Endodermal cell (in vitro differentiated cells): ENCODE measurements around the gene COG5. TPM values are rescaled to one million over a fixed set of nuclear protein-coding genes. Genes with fewer than 3 reads are reported as not detected.

ENCODE experiments used
- DNase-seq: peaks from one replicate; pipeline ENCODE4 v3.0.0-alpha.2; 2017
- H3K27ac ChIP-seq: 2 replicates; pipeline ENCODE4 v1.5.1; 2013; ENCODE audit warnings: mild to moderate bottlenecking, low read depth, low read length, moderate library complexity
- H3K27me3 ChIP-seq: 2 replicates; pipeline ENCODE4 v1.6.1; 2013; ENCODE audit warnings: mild to moderate bottlenecking, low read length, moderate library complexity; ENCODE audit not compliant: insufficient read depth, control insufficient read depth, poor library complexity, severe bottlenecking
- H3K36me3 ChIP-seq: 2 replicates; pipeline ENCODE4 v1.7.0; 2013; ENCODE audit warnings: mild to moderate bottlenecking, low read length, moderate library complexity; ENCODE audit not compliant: control insufficient read depth, insufficient read depth
- H3K4me1 ChIP-seq: one replicate; pipeline ENCODE4 v1.7.0; 2013; ENCODE audit warnings: low read length; ENCODE audit not compliant: control insufficient read depth, insufficient read depth
- H3K4me3 ChIP-seq: 2 replicates; pipeline ENCODE4 v1.5.1; 2013; ENCODE audit warnings: mild to moderate bottlenecking, low read length, moderate library complexity
- H3K9ac ChIP-seq: 2 replicates; pipeline ENCODE4 v1.6.1; 2013; ENCODE audit warnings: mild to moderate bottlenecking, low read length, moderate library complexity; ENCODE audit not compliant: poor library complexity, severe bottlenecking; ENCODE audit errors: extremely low read depth
- H3K9me3 ChIP-seq: 2 replicates; pipeline ENCODE4 v1.6.1; 2013; ENCODE audit warnings: mild to moderate bottlenecking, low read length, moderate library complexity; ENCODE audit not compliant: control insufficient read depth
- H3K27ac Mint-ChIP-seq: 2 replicates; pipeline ENCODE4 v1.8.0; 2020; ENCODE audit warnings: mixed read lengths
- H3K27me3 Mint-ChIP-seq: 2 replicates; pipeline ENCODE4 v1.8.0; 2021; ENCODE audit warnings: mild to moderate bottlenecking, mixed read lengths; ENCODE audit not compliant: insufficient read depth
- H3K36me3 Mint-ChIP-seq: 2 replicates; pipeline ENCODE4 v1.8.0; 2020; ENCODE audit warnings: low read depth, mixed read lengths
- H3K4me1 Mint-ChIP-seq: 2 replicates; pipeline ENCODE4 v1.8.0; 2020; ENCODE audit warnings: mixed read lengths
- H3K4me3 Mint-ChIP-seq: 2 replicates; pipeline ENCODE4 v1.8.0; 2020; ENCODE audit warnings: mild to moderate bottlenecking, moderate library complexity, mixed read lengths
- H3K9me3 Mint-ChIP-seq: 2 replicates; pipeline ENCODE4 v1.8.0; 2020; ENCODE audit warnings: mild to moderate bottlenecking, mixed read lengths
- whole genome bisulfite sequencing, 2 experiments: methylation state at CpG; one replicate each; pipeline versions ENCODE4 v1.1.5 to v1.1.7; 2013; ENCODE audit warnings: missing lambda C conversion rate in 2 of 2, mixed read lengths in 1 of 2; ENCODE audit not compliant: insufficient coverage in 1 of 2, insufficient read length in 1 of 2; 5-methylcytosine and 5-hydroxymethylcytosine counted together
- total RNA-seq, 2 donors: library from RNA; stranded (reverse); fragmentation: NEBNext Ultra II Directional in 1 of 2; extraction: Animal tissue kit (Norgen Biotek cat#: 25700) in 1 of 2; gene quantifications; 2 replicates in 1 of 2; 3 replicates in 1 of 2; pipeline ENCODE4 v1.2.1, GENCODE V29; 2021
- TF ChIP-seq, protein P1 (sequence below): fragments of 200-600 bp; sonication (generic); conservative IDR thresholded peaks from 2 replicates; pipeline ENCODE4 v1.5.0; 2021; ENCODE audit warnings: antibody characterized with exemption, mild to moderate bottlenecking

COG5 gene
- total RNA-seq, 2 donors from 2014 or later, result 25.5 to 34.7 TPM

DNA sequence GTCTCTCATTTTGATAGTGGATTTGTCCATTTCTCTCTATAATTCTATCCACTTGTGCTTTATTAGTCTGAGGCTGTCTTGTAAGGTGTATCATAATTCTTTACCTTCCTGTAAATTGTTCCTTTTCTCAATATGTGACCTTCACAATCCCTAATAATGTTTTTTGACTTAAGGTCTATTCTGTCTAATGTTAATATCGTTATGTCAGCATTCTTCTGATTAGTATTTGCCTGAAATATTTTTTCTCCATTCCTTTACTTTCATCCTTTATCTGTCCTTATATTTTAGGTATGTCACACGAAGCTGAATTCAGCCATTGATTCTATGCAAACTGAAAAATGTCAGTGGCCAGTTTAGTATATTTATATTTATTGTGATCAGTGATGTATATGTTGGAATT lies 295.1 kb downstream of the COG5 start:
- H3K27ac Mint-ChIP-seq, result no peak overlapping the region

DNA sequence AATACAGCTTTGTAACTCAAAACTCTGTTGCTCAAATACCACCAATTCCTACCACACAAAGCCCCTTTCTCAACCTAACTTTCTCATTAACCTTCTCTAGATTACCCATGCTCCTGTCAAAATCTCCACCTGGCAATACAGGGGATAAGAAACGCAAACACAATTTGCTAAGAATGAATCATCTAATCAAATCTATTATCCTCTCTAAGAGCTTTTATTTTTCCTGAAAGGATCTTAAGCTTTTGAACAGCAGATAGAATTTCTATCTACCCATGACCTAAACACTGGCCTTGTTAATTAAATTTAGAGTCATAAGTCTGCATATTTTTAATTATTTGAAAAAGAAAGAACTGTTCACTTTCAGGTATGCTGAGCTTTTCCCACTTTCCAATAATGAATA lies 296.6 kb downstream of the COG5 start:
- H3K4me1 ChIP-seq, result peaks cover 12% of the 10 kb centered on the region
- peaks cover 13% of the 10 kb centered on the region for H3K4me1 Mint-ChIP-seq
- H3K9me3 ChIP-seq, result no peaks in the 10 kb centered on the region
- H3K27me3 Mint-ChIP-seq, result no peaks in the 10 kb centered on the region
- H3K4me3 Mint-ChIP-seq, result no peak overlapping the region
- no peak for DNase-seq
- peaks cover 5% of the 10 kb centered on the region for H3K36me3 ChIP-seq
- H3K9ac ChIP-seq, result no peak overlapping the region
- WGBS, 2 experiments, result 85 to 100% methylated on average over 1 of the region's 1 CpG
- H3K9me3 Mint-ChIP-seq, result no peaks in the 10 kb centered on the region
- H3K27ac ChIP-seq, result no peak overlapping the region
- no peak overlapping the region for H3K27ac Mint-ChIP-seq
- TF ChIP-seq, protein P1, sequence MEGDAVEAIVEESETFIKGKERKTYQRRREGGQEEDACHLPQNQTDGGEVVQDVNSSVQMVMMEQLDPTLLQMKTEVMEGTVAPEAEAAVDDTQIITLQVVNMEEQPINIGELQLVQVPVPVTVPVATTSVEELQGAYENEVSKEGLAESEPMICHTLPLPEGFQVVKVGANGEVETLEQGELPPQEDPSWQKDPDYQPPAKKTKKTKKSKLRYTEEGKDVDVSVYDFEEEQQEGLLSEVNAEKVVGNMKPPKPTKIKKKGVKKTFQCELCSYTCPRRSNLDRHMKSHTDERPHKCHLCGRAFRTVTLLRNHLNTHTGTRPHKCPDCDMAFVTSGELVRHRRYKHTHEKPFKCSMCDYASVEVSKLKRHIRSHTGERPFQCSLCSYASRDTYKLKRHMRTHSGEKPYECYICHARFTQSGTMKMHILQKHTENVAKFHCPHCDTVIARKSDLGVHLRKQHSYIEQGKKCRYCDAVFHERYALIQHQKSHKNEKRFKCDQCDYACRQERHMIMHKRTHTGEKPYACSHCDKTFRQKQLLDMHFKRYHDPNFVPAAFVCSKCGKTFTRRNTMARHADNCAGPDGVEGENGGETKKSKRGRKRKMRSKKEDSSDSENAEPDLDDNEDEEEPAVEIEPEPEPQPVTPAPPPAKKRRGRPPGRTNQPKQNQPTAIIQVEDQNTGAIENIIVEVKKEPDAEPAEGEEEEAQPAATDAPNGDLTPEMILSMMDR, result no peak
- peaks cover 10% of the 10 kb centered on the region for H3K36me3 Mint-ChIP-seq
- H3K4me3 ChIP-seq, result no peak overlapping the region
- no peaks in the 10 kb centered on the region for H3K27me3 ChIP-seq

More for the DNA sequence above, 295.1 kb downstream of the COG5 start:
- TF ChIP-seq, protein P1, result no peak
- H3K36me3 ChIP-seq, result peaks cover 5% of the 10 kb centered on the region
- Mint-ChIP-seq H3K27me3 (no peaks in the 10 kb centered on the region), H3K4me3 (no peak overlapping the region), H3K36me3 (peaks cover 10% of the 10 kb centered on the region), H3K9me3 (no peaks in the 10 kb centered on the region), H3K4me1 (peaks cover 13% of the 10 kb centered on the region)
- no peaks in the 10 kb centered on the region for H3K9me3 ChIP-seq
- WGBS, 2 experiments, result 100% methylated on average over 2 of the region's 2 CpGs; no CpG with 5 or more reads in 1 of the 2 experiments
- no peak overlapping the region for H3K27ac ChIP-seq
- DNase-seq, result no peak
- H3K4me1 ChIP-seq, result peaks cover 17% of the 10 kb centered on the region
- H3K4me3 ChIP-seq, result no peak overlapping the region
- no peak overlapping the region for H3K9ac ChIP-seq
- no peaks in the 10 kb centered on the region for H3K27me3 ChIP-seq

DNA sequence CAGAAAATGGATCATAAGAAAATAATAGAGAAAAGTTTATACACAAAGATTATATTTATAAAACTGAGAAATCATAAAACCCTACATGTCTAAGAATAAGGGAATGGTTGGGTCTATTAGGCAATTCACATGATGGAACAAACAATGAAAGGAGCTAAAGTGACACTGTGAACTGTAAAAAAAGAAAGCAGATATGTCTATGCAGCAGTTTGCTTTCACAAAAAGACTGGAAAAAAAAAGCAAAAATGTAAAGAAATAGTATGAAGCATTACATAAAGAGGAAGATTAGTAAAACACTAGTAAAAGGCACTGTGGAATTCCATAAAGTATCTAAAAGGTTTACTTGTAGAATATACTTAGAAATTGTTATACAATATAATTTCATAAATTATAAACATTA lies 299.0 kb downstream of the COG5 start:
- H3K9ac ChIP-seq, result no peak overlapping the region
- H3K9me3 Mint-ChIP-seq, result no peaks in the 10 kb centered on the region
- no peak overlapping the region for H3K4me3 ChIP-seq
- peaks cover 4% of the 10 kb centered on the region for H3K36me3 Mint-ChIP-seq
- H3K4me3 Mint-ChIP-seq, result no peak overlapping the region
- no peaks in the 10 kb centered on the region for H3K9me3 ChIP-seq
- H3K4me1 ChIP-seq, result no peaks in the 10 kb centered on the region
- H3K27me3 ChIP-seq, result no peaks in the 10 kb centered on the region
- no peak for DNase-seq
- TF ChIP-seq, protein P1, result no peak
- no peak overlapping the region for H3K27ac ChIP-seq
- no peaks in the 10 kb centered on the region for H3K27me3 Mint-ChIP-seq
- peaks cover 1% of the 10 kb centered on the region for H3K36me3 ChIP-seq
- H3K27ac Mint-ChIP-seq, result no peak overlapping the region
- H3K4me1 Mint-ChIP-seq, result peaks cover 10% of the 10 kb centered on the region
